ENCODE data around the gene KDM6A. TPM values are rescaled to one million over a fixed set of nuclear protein-coding genes. Genes with fewer than 3 reads are reported as not detected.
"Not testable (repeated sequence)": the region's sequence is repeated elsewhere in the genome, so short reads cannot be mapped to it uniquely, and the experiment has no call there.

Gene KDM6A
- total RNA-seq, 1 experiment from 2014 or later, result 21.0 TPM

GRCh38 chrX:44949125-44949524, 76.1 kb downstream of the KDM6A start:
- no peaks in the 10 kb centered on the region for H3K36me3 ChIP-seq (ENCODE audit: control insufficient read depth in 1 of 2, insufficient read depth in 2 of 2, low read length in 2 of 2)
- H4K20me1 ChIP-seq (ENCODE audit: insufficient read depth), result no peaks in the 10 kb centered on the region; the same call in 1 of the 2 replicates
- no peak for ATAC-seq
- intact Hi-C loops (cut with micrococcal nuclease), result no loop called here
- H3K4me3 ChIP-seq (replicated peaks in 1 of 2; ENCODE audit: low read depth in 1 of 2, low read length in 2 of 2), result no peak overlapping the region
- H3K4me2 ChIP-seq (ENCODE audit: low read length), result no peak overlapping the region
- RAD21 ChIA-PET (ENCODE audit: low non-redundant PET in 1 of 2, low total read pairs in 2 of 2, uncharacterized antibody in 2 of 2, unreplicated experiment in 2 of 2), result no interaction called here
- H3K27me3 ChIP-seq (ENCODE audit: insufficient read depth, low read length), result no peaks in the 10 kb centered on the region
- no peak overlapping the region for H2AFZ ChIP-seq (ENCODE audit: low read depth, low read length, poor library complexity, severe bottlenecking)
- CTCF ChIA-PET, result no interaction called here
- no peaks in the 10 kb centered on the region for H3K9me2 ChIP-seq (ENCODE audit: insufficient read depth)
- no peak for DNase-seq (ENCODE audit: low read depth, low spot score)
- H3K79me2 ChIP-seq (ENCODE audit: insufficient read depth, low read length), result peaks cover 88% of the 10 kb centered on the region
- POLR2A ChIA-PET, result no interaction called here
- TF ChIP-seq ZFX (IDR thresholded peaks at IDR 0.05) (no peak), JUND (IDR thresholded peaks at IDR 0.05) (no peak), MAX (IDR thresholded peaks at IDR 0.05) (no peak), SRF (IDR thresholded peaks at IDR 0.05; ENCODE audit: low read depth) (no peak)
- TF ChIP-seq, protein P1, sequence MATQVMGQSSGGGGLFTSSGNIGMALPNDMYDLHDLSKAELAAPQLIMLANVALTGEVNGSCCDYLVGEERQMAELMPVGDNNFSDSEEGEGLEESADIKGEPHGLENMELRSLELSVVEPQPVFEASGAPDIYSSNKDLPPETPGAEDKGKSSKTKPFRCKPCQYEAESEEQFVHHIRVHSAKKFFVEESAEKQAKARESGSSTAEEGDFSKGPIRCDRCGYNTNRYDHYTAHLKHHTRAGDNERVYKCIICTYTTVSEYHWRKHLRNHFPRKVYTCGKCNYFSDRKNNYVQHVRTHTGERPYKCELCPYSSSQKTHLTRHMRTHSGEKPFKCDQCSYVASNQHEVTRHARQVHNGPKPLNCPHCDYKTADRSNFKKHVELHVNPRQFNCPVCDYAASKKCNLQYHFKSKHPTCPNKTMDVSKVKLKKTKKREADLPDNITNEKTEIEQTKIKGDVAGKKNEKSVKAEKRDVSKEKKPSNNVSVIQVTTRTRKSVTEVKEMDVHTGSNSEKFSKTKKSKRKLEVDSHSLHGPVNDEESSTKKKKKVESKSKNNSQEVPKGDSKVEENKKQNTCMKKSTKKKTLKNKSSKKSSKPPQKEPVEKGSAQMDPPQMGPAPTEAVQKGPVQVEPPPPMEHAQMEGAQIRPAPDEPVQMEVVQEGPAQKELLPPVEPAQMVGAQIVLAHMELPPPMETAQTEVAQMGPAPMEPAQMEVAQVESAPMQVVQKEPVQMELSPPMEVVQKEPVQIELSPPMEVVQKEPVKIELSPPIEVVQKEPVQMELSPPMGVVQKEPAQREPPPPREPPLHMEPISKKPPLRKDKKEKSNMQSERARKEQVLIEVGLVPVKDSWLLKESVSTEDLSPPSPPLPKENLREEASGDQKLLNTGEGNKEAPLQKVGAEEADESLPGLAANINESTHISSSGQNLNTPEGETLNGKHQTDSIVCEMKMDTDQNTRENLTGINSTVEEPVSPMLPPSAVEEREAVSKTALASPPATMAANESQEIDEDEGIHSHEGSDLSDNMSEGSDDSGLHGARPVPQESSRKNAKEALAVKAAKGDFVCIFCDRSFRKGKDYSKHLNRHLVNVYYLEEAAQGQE (IDR thresholded peaks at IDR 0.05; ENCODE audit: low read depth), result no peak
- H3K4me1 ChIP-seq (ENCODE audit: control insufficient read depth in 1 of 2, insufficient read depth in 2 of 2, low read length in 2 of 2), result no peaks in the 10 kb centered on the region; a peak in 1 of 4 replicates
- H3K9me3 ChIP-seq (ENCODE audit: control insufficient read depth in 1 of 2, insufficient read depth in 1 of 2, low read depth in 1 of 2, low read length in 2 of 2), result peaks cover 0 to 4% of the 10 kb centered on the region in 2 experiments; a peak in 1 of 4 replicates
- H3K27ac ChIP-seq (ENCODE audit: low read depth, low read length), result no peak overlapping the region
- no peak overlapping the region for H3K9ac ChIP-seq (ENCODE audit: low read length)
- no TSS peak for BruUV-seq (replicated peaks)

DNA sequence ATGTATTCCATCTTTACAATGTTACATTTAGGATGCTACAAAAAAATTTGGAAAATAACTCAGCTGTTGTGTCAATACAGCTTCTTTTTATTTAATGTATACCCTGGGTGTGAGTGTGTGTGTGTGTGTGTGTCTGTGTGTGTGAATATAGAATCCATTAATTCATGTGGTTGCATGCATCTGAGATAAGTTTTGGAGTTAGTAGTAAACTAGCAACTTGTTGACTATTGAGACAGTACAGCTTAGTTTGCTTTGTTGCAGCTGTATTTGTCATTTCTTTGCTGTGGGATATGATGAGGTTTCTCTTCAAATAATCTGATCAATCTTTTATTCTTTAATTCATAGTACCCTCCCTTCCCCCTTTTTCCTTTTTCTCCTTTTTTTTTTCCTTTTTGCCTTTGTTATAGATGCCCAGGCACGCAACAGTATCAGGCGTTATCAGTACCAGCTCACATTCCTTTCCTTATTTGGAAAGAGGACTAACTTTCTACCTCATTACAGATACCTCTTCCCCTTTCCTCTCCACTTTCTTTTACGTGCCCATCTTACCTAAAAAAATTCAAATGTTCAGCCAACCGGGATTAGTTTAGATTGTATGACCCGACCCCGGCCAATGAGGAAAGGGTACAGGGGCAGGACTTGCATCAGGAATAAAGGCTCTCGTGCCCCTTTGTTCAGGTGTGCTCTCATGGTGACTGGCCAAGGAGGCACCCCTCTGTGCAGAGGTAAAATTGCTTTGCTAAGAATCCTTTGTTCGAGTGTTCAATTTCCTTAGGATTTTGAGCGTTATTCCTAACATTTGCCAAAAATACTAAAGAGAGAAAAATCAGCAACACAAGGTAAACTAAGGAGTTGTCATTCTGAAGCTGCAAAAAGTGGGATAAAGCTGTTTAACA, 77.7 kb downstream of the KDM6A start:
- H3K27ac ChIP-seq (ENCODE audit: low read depth, low read length); H3K36me3 ChIP-seq (ENCODE audit: control insufficient read depth in 1 of 2, insufficient read depth in 2 of 2, low read length in 2 of 2); intact Hi-C loops (cut with micrococcal nuclease); H3K9ac ChIP-seq (ENCODE audit: low read length); H2AFZ ChIP-seq (ENCODE audit: low read depth, low read length, poor library complexity, severe bottlenecking); H3K9me3 ChIP-seq (ENCODE audit: control insufficient read depth in 1 of 2, insufficient read depth in 1 of 2, low read depth in 1 of 2, low read length in 2 of 2); H3K27me3 ChIP-seq (ENCODE audit: insufficient read depth, low read length); ATAC-seq; H3K4me2 ChIP-seq (ENCODE audit: low read length); DNase-seq (ENCODE audit: low read depth, low spot score); H3K4me1 ChIP-seq (ENCODE audit: control insufficient read depth in 1 of 2, insufficient read depth in 2 of 2, low read length in 2 of 2); H3K9me2 ChIP-seq (ENCODE audit: insufficient read depth); POLR2A ChIA-PET; RAD21 ChIA-PET (ENCODE audit: low non-redundant PET in 1 of 2, low total read pairs in 2 of 2, uncharacterized antibody in 2 of 2, unreplicated experiment in 2 of 2); BruUV-seq (replicated peaks); H3K4me3 ChIP-seq (replicated peaks in 1 of 2; ENCODE audit: low read depth in 1 of 2, low read length in 2 of 2); H4K20me1 ChIP-seq (ENCODE audit: insufficient read depth); CTCF ChIA-PET: not testable (repeated sequence)
- peaks cover 89% of the 10 kb centered on the region for H3K79me2 ChIP-seq (ENCODE audit: insufficient read depth, low read length)

All from HCT116 (cell line).